ENCODE results near the gene AGK.

DNA sequence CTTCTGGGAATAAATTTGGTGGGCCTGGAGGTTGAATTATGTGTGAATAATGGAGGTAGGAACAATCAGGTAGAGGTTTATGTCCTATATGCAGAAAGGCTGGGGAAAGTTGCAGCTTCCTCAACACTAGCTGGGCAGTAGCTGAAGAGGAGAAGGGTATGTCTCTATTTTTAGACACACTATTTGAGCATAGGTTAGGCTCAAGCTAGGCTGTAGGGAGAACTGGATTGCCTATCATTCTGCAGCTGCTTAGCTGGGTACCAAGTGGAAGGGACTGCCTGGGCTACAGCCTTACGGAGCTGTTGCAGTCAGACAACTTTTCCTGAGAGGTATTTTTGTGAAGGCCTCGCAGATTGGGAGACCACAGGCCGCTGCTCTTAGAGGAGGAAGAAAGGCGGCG is 82.9 kb downstream of the AGK start:
- TF ChIP-seq CTCF (IDR thresholded peaks at IDR 0.05; ENCODE audit: low read depth, low read length) (no peak), EZH2phosphoT487 (IDR thresholded peaks at IDR 0.05; ENCODE audit: low read depth) (no peak)

All from OCI-LY3 (cell line).